SHP77 treated with DMSO at 0.1 percent for 48 hours (cell line): ENCODE data around the gene PTPRO.

Source experiments
- DNase-seq: peaks from one replicate; lab custom pipeline; 2025; lab: John Stamatoyannopoulos, UW

Gene PTPRO

DNA sequence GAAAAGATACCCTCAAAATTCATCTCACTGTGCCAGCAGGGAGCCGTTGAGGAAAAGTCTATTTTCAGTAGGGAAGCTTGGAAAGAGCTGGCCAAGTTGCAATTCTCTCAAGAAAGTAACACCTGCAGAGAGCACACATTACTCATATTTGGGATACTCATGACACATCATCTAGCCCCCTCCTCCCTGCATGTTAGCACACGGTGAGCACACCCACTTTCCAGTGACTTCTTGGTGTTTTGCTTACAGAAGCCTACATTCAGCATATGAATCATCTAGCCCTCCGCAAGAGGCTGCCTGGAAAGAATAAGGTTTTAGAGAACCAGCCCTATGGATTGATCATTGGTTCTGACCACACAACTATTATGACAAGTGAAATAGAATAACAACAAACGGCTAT lies 124.5 kb downstream of the PTPRO start:
- no peak for DNase-seq

DNA sequence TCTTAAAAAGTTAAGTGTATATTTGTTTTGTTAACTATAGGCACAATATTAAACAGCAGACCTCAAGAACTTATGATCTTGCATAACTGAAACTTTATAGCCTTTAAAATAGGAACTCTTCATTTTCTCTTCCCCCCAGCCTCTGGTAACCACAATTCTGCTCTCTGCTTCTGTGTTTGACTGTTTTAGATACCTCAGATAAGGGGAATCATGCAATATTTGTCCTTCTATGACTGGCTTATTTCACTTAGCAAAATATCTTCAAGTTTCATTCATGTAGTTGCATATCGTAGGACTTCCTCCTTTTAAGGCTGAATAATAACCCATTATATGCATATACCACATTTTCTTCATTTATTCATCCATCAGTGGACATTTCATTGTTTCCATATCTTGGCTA lies 131.3 kb downstream of the PTPRO start:
- DNase-seq = no peak

DNA sequence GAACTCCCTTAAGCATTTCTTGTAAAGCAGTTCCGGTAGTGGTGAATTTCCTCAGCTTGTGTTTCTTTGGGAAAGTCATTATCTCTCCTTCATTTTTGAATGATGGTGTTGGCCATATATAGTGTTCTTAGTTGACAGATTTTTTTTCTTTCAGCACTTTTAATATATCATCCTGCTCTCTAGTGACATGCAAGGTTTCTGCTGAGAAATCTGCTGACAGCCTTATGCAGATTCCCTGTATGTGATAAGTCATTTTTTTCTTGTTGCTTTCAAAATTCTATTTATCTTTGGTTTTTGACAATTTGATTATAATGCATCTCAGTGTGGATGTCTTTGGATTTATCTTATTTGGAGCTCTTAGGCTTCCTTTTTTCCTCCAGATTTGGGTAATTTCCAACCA lies 135.7 kb downstream of the PTPRO start:
- no peak for DNase-seq

DNA sequence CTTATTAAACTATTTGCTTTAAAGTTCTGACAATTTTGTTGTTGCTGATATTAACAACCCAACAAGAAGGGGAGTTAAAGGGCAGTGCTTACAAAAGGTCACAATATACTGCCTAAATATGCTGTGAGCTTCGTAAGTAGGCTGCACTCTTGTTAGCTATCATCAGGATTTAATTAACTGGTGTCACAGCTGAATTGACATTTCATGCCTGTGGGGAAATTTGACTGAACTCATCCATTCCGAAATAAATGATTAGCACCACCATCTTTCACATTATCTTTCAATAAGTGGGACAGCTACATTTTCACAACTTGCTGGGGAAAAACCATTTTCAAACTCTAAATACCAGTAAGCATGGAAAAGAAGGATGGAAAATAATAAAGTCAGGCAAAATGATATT lies 146.6 kb downstream of the PTPRO start:
- DNase-seq = no peak

DNA sequence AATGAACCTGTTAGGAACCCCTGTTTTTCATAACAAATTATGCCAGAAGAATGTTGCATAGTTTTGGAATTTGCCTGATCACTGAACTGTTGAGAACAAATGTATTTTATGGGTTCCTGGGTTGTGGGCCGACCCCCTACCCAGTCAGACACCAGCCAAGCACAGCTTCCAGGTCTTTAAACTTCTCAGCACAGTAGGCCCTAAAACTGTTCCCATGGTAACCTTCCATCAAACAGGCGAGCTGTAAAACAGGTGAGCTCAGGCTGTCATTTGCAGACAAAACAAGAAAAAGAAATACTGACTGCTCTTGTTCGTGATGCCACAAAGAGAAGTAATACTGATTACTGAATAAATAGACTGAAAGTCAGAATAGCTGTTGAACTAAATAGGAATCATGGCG lies 147.0 kb downstream of the PTPRO start:
- no peak for DNase-seq

DNA sequence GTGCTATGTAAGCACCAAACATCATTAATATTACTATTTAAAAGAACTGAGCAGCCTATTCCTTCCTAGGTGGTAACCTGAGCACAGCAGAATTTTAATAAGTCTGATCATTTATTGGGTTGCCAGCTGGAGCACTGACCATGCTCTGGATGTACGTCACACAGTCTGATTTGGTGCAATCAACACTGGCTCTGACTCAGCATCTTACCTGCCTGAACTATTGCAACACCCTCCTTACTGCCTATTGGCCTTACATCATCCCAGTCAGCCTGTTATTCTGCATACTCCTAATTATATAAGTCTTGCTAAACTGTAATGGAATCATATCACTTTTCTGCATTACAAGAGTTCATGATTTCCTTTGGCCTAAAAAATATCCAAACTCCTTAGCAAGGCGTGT lies 149.7 kb downstream of the PTPRO start:
- no peak for DNase-seq

DNA sequence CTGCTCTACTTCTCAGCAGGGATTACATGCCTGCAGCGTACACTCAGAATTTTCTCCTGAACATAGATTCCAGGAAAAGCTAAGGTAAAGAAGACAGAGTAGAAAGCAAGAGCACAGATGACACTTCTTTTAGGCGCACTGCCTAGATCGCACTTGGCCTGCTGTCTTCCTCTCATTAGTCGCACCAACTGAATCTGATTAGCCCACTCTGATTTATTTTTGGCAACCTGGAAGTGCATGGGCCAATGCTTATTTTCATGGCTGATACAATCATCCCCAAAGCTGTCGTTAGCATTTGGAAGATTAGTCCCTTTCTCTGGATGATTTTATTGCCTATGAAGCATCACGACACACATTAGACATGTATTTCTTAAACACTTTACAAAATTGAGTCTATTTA lies 152.5 kb downstream of the PTPRO start:
- DNase-seq = no peak

DNA sequence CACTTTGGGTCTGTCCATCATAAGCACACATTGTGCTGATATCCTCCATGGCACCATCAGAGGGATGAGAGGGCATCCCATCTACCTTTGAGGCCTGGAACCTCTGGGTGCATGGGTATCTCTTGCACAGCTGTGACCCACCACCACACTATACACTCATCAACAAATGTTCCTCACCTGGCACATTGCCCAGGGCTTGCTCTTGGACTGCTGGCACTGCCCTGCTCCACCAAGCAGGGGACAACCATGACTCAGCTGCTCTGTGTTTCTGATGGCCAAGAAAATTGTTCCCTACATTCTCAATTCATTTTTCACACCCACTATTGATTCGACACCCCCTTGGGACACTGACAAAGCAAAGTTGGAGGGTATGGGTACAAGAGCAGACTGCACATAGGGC lies 155.5 kb downstream of the PTPRO start:
- DNase-seq = no peak

DNA sequence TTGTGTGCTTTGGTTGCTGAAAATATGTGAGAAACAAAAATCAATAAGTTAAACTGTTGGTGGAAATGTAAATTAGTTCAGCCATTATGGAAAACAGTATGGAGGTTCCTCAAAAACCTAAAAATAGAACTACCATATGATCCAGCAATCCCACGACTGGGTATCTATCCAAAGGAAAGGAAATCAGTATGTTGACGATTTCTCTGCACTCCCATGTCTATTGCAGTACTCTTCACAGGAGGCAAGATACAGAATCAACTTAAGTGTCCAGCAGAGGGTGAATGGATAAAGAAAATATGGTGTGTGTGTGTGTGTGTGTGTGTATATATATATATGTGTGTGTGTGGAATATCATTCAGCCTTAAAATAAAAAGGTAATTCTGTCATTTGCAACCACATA lies 159.5 kb downstream of the PTPRO start:
- DNase-seq = no peak

DNA sequence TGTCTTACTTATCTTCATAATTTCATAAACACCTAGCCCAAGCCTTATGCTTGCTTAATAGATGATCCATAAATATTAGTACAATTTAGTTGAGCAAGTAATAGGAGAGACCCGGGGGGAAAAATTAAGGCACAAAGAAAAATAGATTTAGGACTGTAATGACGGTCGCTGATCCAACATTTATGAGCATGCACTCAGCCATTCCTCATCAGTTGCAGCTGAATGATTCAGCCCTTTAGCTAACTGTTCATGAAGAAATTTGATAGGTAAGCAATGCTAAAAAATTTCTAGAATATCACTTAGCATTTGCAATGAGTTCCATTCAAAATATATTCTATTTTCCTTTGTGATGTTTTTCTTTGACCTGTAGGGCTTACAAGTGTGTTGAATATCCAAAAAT lies 163.2 kb downstream of the PTPRO start:
- no peak for DNase-seq

DNA sequence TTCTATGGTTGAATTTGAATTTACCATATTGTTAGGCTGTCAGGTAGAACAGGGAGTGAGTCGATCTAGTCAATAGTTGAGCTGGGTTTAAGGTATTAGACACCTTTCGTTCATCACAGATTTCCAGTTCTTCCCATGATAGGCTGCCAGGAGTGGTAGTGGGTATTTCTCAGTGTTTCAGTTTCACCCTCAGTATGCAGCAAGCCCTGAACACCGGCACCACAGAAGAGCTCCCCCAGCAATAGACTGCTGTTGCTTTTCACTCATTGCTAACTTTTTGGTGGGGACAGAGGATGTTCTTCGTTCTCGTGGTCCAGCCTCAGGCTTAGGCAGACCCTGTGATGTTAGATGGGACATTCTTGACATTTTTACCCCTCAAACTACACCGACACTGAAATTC lies 164.6 kb downstream of the PTPRO start:
- DNase-seq = no peak

DNA sequence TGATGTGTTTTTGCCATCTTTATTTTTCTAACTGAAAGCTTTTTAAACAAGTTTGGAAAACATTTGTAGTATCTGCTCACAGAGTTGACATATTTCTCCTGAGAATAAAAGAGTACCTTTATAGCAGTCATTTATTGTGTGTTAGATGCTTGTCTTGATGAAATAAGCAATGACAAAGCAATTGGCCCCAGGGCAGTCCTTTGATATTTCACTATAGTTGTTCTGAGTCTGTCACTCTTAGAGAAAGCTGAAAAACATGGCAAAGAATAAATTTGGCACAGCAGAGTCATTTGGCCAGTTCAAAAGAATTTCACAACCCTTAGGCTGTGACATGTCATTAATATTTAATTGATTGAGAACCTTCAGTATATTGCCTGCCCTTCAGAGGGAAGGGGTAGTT lies 166.2 kb downstream of the PTPRO start:
- DNase-seq = no peak

DNA sequence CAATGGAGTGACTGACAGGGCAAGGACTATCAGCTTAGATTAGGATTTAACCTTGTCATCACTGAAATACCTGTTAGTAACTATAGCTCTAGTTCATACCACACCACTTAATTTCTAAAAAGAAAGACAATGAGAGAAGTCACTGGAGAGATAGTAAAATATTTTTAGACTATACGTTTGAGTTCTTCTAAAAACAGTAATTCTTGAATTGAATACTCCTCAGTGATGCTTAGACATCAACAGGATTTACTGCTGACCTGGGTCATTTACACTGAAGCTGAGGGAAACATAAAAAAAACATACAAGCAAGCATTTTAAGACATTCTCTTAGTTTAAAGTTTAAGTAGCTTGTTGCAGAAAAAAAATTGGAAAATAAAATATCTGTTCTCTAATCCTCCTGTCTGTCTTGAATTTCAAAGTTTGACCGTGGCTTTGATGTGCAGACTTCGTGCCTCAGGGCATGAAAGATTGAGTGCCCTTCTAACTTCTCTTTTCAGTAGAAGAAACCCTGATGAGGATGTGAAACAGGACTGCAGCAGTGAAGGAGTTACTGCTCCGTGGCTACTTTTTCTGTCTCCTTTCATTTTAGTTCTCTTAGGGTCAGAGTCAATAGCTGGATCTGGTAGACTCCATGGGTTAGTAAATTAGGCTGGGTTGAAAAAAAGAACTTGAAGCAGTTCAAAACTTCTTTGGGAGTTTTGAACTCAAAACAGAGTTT lies 172.2 kb downstream of the PTPRO start:
- DNase-seq = no peak

DNA sequence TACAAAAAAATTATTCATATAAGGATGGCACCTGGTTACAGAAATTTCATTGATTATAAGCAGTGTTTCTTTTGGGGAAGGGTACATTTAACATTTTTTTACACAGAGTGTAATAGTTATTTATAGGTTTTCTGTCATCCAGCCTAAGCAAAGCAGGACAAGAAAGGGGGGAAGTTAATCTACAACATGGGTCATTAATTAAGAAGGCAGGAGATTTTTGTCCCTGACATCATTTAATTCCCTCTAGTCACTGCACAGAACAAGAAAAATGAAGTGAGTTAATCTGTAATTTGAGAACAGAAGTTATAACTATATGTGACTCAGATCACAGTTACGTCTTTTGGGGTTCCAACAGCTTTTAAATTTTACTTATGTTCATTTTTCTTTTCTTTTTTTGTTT lies 173.4 kb downstream of the PTPRO start:
- no peak for DNase-seq

DNA sequence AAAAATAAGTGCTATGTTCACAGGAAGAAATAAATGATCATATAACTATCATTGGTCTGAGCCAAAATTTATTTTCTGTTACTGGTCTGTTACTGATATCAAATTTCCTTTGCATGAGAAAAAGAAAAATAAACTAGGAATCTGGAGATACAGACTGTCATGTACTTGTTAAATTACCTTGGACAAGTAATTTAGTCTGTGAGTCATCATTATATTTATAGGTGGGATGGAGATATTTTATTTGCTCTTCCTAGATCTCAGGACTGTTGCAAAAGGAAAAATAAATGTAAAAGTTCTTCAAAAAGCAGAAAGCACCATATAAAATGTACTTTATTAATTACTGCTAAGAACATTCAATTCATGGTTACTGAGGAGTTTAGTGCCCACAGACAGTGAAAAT lies 174.4 kb downstream of the PTPRO start:
- no peak for DNase-seq

DNA sequence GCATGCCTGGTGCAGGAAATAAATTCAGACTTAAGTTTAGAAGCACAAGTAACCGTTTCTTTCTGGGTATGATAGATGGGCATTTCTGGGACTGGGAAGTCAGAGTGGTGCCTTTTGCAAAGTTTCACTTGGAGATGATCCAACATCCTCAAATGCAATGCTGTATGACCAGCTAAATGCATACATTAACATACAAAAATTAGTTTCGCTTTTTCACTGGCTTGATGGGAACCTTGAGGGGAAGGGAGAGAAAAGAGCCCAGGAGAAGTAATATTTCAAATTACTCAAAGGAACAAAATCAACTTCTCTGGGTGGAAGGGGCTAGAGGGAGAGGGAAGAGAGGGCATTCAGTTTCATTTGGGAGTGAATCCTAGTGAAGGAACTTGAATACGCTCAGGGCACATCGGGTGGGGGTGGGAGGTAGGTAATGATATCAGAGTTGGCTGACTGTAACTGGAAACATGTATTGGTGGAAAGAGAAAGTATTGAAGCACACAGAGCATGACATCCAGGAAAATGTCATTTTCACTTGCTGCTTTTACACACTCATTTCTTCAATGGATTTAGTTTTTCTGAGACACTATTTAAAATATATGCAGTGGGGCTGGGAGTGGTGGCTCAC lies 175.5 kb downstream of the PTPRO start:
- DNase-seq = no peak

DNA sequence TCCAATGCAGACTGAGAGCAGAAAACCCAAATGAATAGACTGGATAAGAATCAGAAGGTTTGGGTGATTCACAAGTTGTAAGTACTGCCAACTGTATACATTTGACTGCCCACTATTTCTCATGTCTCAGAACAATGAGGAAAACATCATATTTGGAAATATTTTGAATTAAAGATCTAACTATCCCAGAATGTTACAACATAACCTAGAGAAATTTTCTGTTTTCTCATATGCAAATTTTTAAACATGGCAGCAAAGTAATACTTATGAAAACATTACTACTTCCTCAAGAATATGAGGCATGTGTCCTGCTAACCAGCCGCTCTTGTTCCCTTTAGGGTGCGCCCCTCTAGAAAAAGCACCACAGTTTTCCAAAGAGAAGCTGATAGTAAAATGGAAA lies 179.9 kb downstream of the PTPRO start:
- DNase-seq = no peak

DNA sequence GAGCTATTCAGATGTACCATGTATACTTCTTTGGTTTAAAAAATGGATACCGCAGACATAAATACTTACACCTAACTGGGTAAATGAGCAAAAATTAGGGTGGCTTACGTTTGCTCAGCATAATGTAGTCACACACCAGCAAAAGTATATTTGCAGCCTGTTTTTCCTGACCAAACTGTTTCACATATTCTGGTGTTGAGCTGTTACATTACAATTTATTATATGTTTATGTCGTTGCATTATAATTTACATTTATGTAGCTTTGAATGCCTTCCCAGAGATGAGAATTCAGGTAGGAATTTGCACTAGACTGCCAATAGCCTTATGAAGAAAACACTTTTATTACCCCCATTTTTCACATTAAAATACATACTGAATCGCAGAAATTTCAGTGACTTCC lies 183.3 kb downstream of the PTPRO start:
- DNase-seq = no peak

DNA sequence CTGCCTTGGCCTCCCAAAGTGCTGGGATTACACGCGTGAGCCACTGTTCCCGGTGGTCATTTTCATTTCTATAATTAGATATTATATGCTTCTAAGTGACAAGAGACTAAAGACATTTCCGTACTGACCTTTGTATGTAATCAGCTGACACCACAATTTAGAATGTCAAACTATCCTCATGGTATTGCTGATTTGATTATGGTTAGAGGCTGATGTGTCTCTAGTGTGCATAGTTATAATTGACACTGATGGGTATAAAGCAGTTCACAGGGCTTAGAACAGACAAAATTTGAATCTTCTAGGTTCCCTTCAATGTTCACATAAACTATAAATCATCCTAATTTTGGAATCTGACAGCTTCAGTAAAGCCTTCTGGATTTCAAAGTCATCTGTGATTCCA lies 192.7 kb downstream of the PTPRO start:
- DNase-seq = no peak

DNA sequence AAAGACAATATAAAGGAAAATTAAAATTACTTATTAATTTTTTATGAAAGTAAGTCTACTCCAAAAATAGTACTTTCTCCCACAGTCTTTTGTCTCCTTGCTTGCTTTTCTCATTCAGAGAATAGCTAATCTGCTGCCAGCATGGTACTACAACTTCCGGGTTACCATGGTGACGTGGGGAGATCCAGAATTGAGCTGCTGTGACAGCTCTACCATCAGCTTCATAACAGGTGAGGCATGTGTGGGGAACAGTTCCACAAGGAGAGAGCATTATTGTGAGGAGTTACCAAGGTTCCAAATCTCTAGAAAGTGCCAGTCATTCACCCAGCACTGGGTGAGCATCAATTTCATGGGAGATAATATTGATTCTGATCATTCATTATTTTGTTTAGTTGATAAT lies 197.8 kb downstream of the PTPRO start:
- no peak for DNase-seq

DNA sequence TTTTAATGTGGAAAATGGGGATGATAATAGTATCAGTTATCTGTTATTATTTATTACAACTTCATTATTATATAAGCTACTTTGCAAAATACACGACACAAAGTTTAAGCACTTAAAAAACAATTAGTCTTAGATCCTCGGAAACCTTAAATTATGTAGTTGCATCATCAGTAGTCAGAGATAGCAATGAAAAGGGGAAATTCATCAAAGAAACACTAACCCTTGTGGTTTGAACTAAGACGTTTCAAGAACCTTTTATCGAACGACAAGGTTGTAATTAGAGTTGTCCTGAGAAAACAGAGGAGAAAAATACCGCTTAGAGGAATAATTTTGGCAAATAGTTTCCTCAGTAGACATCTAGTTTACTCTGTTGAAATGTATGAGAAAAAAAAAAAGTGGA lies 198.5 kb downstream of the PTPRO start:
- no peak for DNase-seq

DNA sequence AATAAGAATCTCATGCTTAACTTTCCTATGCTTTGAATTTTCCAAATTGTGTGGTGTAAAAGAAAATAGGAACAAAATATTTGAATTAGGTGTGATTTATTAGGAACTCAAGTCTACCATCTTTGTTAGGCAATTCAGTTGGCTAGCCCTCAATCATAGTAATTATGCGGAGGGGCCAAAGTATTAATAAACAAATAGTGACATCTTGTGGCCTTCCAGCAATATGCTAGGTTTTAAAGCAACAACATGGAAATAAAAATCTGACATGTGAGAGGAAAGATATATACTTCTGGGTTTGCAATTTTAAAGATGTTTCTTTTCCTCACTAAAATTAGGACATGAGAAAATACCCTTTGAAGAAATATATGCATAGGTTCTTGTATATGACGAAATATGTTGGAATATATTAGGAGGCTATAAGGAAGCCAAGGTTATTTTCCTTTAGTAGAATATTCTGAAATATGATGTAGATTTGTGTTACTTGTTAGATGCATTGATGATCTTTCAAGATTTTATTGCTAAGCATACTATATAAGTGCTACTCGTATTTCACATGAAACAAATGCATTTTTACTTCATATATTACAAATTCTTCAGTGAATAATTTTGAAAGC lies 200.4 kb downstream of the PTPRO start:
- peak; percentile 1 for DNase-seq

DNA sequence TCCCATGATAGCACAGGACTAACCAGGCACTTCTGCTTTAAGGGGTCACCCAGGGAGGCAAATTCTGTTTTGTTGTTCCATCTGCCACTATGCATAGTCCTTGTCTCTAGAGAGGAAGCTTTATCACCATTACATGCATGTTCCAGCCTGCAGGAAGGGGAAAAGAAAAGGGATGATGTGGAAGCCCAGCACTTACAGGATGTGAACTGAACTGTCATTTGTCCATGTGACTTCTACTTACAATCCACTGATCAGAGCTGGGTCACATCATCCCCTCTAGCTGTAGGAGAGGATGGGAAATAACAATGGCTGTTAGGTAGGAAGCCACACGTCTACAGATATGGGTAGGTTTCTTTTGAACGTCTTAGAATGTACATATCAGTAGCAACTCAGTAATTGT lies 203.1 kb downstream of the PTPRO start:
- DNase-seq = no peak

DNA sequence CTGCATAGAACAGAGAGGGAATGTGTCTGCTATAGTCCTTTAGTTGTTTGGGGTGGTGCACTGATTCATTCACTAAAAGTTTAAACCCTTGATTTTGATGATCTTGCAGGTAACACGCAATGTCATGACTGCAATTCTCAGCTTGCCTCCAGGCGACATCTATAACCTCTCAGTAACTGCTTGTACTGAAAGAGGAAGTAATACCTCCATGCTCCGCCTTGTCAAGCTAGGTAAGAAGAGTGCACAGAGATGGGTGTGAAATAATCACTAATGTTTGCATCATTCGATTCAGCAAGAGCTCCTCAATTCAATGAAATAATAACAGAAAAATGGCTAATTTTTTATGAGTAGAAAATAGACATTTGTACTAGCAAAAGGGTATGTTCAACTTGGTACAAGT lies 203.7 kb downstream of the PTPRO start:
- DNase-seq = no peak
